Measurements from ENCODE around the gene ARHGAP18.

DNA sequence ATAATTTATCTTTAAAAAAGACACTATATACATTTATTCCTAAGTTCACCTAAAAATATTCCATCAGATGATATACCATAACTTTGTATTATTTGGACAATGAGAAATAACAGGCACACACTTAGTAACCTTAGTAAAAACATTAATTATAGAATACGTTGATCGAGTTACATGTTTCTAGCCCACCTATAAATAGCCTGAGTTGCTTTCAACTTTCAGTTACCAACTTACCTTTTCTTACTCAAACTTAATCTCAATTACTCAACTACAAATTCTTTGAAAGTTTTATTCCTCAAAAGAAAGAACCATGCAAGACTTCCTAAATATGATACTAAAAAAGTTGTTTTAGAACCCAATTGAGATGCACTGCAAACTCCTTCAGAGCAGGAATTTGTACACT is 12.2 kb downstream of the ARHGAP18 start:
- TF ChIP-seq ZNF384 (IDR thresholded peaks at IDR 0.05): no peak
- TF ChIP-seq CTBP1 (IDR thresholded peaks at IDR 0.05; ENCODE audit: borderline replicate concordance): no peak
- TF ChIP-seq FOXM1 (IDR thresholded peaks at IDR 0.05; ENCODE audit: borderline replicate concordance): no peak
- TF ChIP-seq SUZ12 (IDR thresholded peaks at IDR 0.05): no peak
- no peak for TF ChIP-seq ELF4 (IDR thresholded peaks at IDR 0.05)
- TF ChIP-seq HDGF (IDR thresholded peaks at IDR 0.05; ENCODE audit: borderline replicate concordance): no peak
- TF ChIP-seq L3MBTL2 (conservative IDR thresholded peaks at IDR 0.05): no peak
- TF ChIP-seq FOXA1 (IDR thresholded peaks at IDR 0.05): no peak
- no peak for TF ChIP-seq LEF1 (IDR thresholded peaks at IDR 0.05; ENCODE audit: borderline replicate concordance)
- TF ChIP-seq BHLHE40 (IDR thresholded peaks at IDR 0.05; ENCODE audit: borderline replicate concordance): no peak
- TF ChIP-seq SP1 (IDR thresholded peaks at IDR 0.05): no peak
